Mononuclear cell (primary cell): ENCODE data around the gene UBE3A. TPM values are rescaled to one million over a fixed set of nuclear protein-coding genes. Genes with fewer than 3 reads are reported as not detected.

ENCODE experiments used
- H3K27me3 ChIP-seq: 2 replicates; pipeline ENCODE4 v1.6.0; 2011; ENCODE audit warnings: low read length, control low read depth; ENCODE audit not compliant: insufficient read depth
- H3K4me1 ChIP-seq: 2 replicates; pipeline ENCODE4 v1.5.1; 2011; ENCODE audit warnings: mild to moderate bottlenecking, low read length, control low read depth; ENCODE audit not compliant: insufficient read depth
- H3K4me3 ChIP-seq: 2 replicates; pipeline ENCODE4 v1.5.1; 2011; ENCODE audit warnings: mild to moderate bottlenecking, low read length, moderate library complexity
- H3K9me3 ChIP-seq: 2 replicates; pipeline ENCODE4 v1.5.1; 2011; ENCODE audit warnings: low read depth, mild to moderate bottlenecking, control low read depth, low read length
- total RNA-seq: library from RNA; depleted of rRNA; stranded (reverse); fragments of >200 nt; gene quantifications from one replicate; pipeline ENCODE4 v1.2.3, GENCODE V29; 2012

UBE3A gene
- total RNA-seq, 1 donor: 150 TPM

GRCh38 chr15:25346371-25346770 is 92.5 kb downstream of the UBE3A start:
- no peaks in the 10 kb centered on the region for H3K4me1 ChIP-seq
- H3K27me3 ChIP-seq: no peaks in the 10 kb centered on the region
- H3K9me3 ChIP-seq: peaks cover 15% of the 10 kb centered on the region
- no peak overlapping the region for H3K4me3 ChIP-seq

DNA sequence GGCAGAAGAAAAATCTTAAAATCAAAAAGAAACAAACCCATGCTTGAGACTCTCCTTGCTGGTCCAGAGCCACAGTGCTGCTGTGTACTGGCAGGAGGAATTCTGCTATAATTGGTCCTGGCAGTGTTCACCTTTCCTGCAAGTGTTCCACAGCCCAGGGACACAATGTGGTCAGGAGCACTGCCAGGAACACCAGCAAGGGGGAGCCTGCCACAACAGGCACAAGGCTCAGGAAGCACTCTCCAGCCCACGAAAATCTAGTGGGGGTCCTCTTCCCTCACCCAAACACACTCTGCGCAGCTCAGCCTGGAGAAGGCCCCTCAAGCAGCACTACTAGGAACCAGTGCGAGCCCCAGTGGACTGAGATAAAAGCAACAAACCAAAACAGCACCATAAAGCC is 92.9 kb downstream of the UBE3A start:
- Histone ChIP-seq H3K27me3 (no peaks in the 10 kb centered on the region), H3K9me3 (peaks cover 15% of the 10 kb centered on the region), H3K4me1 (no peaks in the 10 kb centered on the region), H3K4me3 (no peak overlapping the region)

DNA sequence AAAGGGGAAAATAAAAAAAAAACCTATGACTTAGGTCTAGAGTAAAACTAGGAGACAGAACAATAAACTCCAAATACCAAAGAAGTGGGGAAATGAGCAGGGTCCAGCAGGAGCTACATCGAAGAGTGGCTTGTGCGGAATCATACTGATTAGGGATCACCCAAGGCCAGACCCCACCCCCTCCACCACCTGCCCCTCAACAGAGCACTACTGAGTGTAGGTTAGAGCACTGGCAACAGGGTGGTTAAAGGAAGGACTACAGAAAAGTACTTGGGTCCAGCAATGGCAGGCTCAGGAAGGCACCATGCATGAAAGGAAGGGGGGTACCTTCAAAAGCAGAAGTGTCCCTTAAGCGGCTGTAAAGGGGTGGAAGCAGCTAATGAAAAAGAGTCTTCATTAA is 96.2 kb downstream of the UBE3A start:
- Histone ChIP-seq H3K27me3 (no peaks in the 10 kb centered on the region), H3K9me3 (no peaks in the 10 kb centered on the region), H3K4me1 (no peaks in the 10 kb centered on the region), H3K4me3 (no peak overlapping the region)

GRCh38 chr15:25339431-25339830 is 99.4 kb downstream of the UBE3A start:
- no peaks in the 10 kb centered on the region for H3K4me1 ChIP-seq
- no peaks in the 10 kb centered on the region for H3K27me3 ChIP-seq
- no peaks in the 10 kb centered on the region for H3K9me3 ChIP-seq
- H3K4me3 ChIP-seq: no peak overlapping the region

- no peaks in the 10 kb centered on the region for H3K9me3 ChIP-seq
- no peaks in the 10 kb centered on the region for H3K4me1 ChIP-seq
- no peak overlapping the region for H3K4me3 ChIP-seq
Observed at GRCh38 chr15:25335279-25335678, 103.5 kb downstream of the UBE3A start.

DNA sequence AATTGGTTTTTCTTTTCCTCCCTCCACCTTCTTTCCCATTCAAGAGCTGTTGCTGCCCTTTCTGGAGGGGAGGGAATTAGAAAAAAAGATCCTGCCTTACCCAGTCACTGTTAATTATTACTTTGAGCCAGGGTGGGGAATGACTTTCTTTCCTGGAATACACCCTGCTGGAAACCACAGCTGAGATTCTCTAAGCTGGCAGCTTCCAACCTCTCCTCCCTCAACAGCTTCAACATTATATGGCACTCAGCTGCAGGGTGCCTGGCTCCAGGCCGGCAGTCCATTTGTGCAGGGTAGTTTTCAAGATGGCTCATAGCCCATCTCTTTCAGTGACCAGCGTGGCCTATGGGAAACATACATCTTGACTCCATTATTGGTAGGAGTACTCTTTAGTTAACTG is 105.8 kb downstream of the UBE3A start:
- no peaks in the 10 kb centered on the region for H3K27me3 ChIP-seq
- H3K4me1 ChIP-seq: no peaks in the 10 kb centered on the region
- H3K9me3 ChIP-seq: no peaks in the 10 kb centered on the region
- H3K4me3 ChIP-seq: no peak overlapping the region

More at GRCh38 chr15:25335279-25335678, 103.5 kb downstream of the UBE3A start:
- no peaks in the 10 kb centered on the region for H3K27me3 ChIP-seq

GRCh38 chr15:25332306-25332705 is 106.5 kb downstream of the UBE3A start:
- no peaks in the 10 kb centered on the region for H3K4me1 ChIP-seq
- H3K4me3 ChIP-seq: no peak overlapping the region
- H3K9me3 ChIP-seq: no peaks in the 10 kb centered on the region
- no peaks in the 10 kb centered on the region for H3K27me3 ChIP-seq

DNA sequence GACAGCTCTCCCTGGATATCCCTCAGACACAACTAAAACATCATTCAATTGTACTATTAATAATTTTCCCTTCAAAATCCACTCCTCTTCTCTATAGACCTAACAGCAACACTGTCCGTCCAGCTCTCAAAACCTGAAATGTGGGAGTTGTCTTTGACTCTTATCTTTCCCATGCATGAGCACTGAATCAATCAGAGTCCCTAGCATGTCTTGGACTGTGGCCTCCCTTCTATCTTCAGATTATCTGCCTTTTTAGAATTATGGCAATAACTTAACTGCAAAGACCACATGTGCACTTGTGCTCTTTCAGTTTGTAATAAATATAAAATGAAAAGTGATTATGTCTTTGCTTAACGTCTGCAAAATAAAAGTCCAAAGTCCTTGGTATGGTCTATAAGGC is 107.0 kb downstream of the UBE3A start:
- no peaks in the 10 kb centered on the region for H3K4me1 ChIP-seq
- no peaks in the 10 kb centered on the region for H3K27me3 ChIP-seq
- no peak overlapping the region for H3K4me3 ChIP-seq
- H3K9me3 ChIP-seq: no peaks in the 10 kb centered on the region

DNA sequence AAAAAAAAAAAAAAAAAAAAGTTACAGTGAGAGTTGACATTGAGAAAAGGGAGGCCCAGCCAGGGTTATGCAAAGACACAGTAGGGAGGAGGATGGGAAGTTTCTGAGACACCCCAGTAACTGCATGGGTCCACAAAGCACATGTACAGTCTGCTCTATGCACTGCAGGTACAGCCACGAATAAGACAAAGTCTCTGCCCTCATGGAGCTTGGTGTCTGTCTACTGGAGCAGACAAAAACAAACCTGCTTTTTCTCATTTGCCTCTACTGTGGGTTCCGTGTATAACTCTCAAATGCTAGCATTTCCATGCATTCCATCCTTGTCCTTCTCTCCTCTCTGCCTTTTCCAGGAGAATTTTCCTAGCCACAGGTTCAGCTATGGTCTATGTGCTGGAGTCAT is 107.4 kb downstream of the UBE3A start:
- no peaks in the 10 kb centered on the region for H3K27me3 ChIP-seq
- no peaks in the 10 kb centered on the region for H3K9me3 ChIP-seq
- no peaks in the 10 kb centered on the region for H3K4me1 ChIP-seq

GRCh38 chr15:25329696-25330095 is 109.1 kb downstream of the UBE3A start:
- H3K4me1 ChIP-seq: no peaks in the 10 kb centered on the region
- H3K4me3 ChIP-seq: no peak overlapping the region
- no peaks in the 10 kb centered on the region for H3K27me3 ChIP-seq
- no peaks in the 10 kb centered on the region for H3K9me3 ChIP-seq

More for the DNA sequence above, 107.4 kb downstream of the UBE3A start:
- no peak overlapping the region for H3K4me3 ChIP-seq

DNA sequence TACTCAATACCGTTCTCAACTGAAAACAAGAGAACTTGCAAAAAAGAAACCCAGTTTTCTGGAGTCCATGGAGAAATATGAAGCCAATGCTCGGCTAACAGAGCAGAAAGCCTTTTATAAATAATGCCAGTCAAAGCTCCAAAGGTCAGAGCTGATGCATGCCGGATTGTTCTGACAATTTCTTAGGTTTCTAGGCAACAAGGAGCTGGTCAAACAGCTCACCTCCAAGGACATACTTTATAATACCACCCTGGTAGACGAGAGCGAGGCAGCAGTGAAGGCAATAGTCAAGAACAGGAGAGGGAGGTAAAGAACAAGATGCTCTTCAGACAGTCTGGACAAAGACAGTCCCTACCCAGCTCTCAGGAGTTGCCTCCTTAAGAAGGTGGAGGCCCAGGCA is 111.1 kb downstream of the UBE3A start:
- H3K9me3 ChIP-seq: no peaks in the 10 kb centered on the region
- H3K4me1 ChIP-seq: no peaks in the 10 kb centered on the region
- no peaks in the 10 kb centered on the region for H3K27me3 ChIP-seq
- no peak overlapping the region for H3K4me3 ChIP-seq

DNA sequence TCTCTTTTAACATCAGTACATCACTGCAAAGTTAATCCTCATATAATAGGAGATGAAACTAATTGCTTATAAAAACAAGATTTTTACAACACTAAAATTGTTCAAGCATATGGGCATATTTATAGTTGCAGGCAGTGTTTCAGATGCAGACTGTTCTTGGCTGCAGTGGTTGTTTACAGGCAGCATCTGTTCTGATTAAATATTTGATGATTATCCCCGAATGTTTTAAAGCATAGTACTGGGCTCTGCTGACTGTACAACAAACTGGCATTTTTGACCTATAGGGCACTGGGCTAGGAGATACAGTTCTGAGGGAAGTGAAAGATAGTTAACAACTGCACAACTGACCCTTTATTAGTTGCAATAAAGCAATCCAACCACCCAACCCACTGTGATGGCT is 113.6 kb downstream of the UBE3A start:
- H3K4me3 ChIP-seq: no peak overlapping the region
- no peaks in the 10 kb centered on the region for H3K4me1 ChIP-seq
- H3K9me3 ChIP-seq: peaks cover 13% of the 10 kb centered on the region
- no peaks in the 10 kb centered on the region for H3K27me3 ChIP-seq

DNA sequence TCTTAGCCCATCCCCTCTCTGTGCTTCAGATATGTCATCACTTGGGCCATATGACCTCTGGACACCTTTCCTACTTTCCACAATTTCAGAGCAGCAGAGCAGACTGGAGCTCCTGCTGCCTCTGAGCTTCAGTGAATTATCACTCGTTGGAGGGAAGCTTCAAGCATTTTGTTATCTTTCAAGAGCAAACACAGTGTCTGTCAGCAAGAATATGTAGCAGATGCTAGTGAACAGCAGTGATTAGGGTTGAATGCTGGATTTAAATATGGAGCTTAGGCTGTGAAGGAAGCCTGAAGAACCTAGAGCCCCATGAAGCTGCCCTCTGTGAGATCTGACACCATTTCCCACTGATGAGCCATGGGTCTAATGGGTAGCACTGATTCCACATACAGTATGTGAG is 115.4 kb downstream of the UBE3A start:
- H3K4me3 ChIP-seq: no peak overlapping the region
- H3K4me1 ChIP-seq: no peaks in the 10 kb centered on the region
- no peaks in the 10 kb centered on the region for H3K27me3 ChIP-seq
- H3K9me3 ChIP-seq: peaks cover 27% of the 10 kb centered on the region

- Histone ChIP-seq H3K9me3 (peaks cover 4% of the 10 kb centered on the region), H3K4me3 (no peak overlapping the region), H3K4me1 (no peaks in the 10 kb centered on the region), H3K27me3 (no peaks in the 10 kb centered on the region)
Observed at GRCh38 chr15:25287823-25288222, 151.0 kb downstream of the UBE3A start.
